GM12878 (cell line): ENCODE measurements around the gene SRBD1.

Source experiments
- BMI1 ChIP-seq: fragments of 450-650 bp; IDR thresholded peaks from 2 replicates; pipeline ENCODE4 v1.6.1; 2016; ENCODE audit warnings: mild to moderate bottlenecking, moderate library complexity, borderline replicate concordance
- CBX3 ChIP-seq: fragments of 200-600 bp; sonication (generic); IDR thresholded peaks from 2 replicates; pipeline ENCODE4 v1.6.1; 2016; ENCODE audit warnings: low read depth, borderline replicate concordance
- CEBPB ChIP-seq, 2 experiments: fragments of 150-350 bp in 1 of 2; IDR thresholded peaks; 2 replicates each; pipeline ENCODE4 v1.6.1; 2012 to 2014; ENCODE audit warnings: low read depth in 2 of 2, low read length in 2 of 2, borderline replicate concordance in 1 of 2, inconsistent platforms in 1 of 2
- ESRRA ChIP-seq: IDR thresholded peaks from 2 replicates; pipeline ENCODE4 v1.6.1; 2012; ENCODE audit warnings: mild to moderate bottlenecking, low read length, improper control_type of control experiment
- PAX8 ChIP-seq: fragments of 450-650 bp; IDR thresholded peaks from 2 replicates; pipeline ENCODE4 v1.6.1; 2017; ENCODE audit warnings: mild to moderate bottlenecking, moderate library complexity
- POLR2AphosphoS2 ChIP-seq: IDR thresholded peaks from 2 replicates; pipeline ENCODE4 v1.6.1; 2011; ENCODE audit warnings: low read depth, mild to moderate bottlenecking, low read length, improper control_type of control experiment, moderate library complexity
- SIN3A ChIP-seq: IDR thresholded peaks from 2 replicates; pipeline ENCODE4 v1.6.1; 2012; ENCODE audit warnings: low read depth, low read length, improper control_type of control experiment
- TAF1 ChIP-seq: IDR thresholded peaks from 2 replicates; pipeline ENCODE4 v1.6.1; 2011; ENCODE audit warnings: mild to moderate bottlenecking, low read depth, low read length, borderline replicate concordance
- ZNF207 ChIP-seq: fragments of 450-650 bp; IDR thresholded peaks from 2 replicates; pipeline ENCODE4 v1.6.1; 2014; ENCODE audit warnings: antibody characterized with exemption, mild to moderate bottlenecking, borderline replicate concordance
- TF ChIP-seq, protein P1 (sequence below): fragments of 450-650 bp; IDR thresholded peaks from 2 replicates; pipeline ENCODE4 v1.6.1; 2017; ENCODE audit warnings: mild to moderate bottlenecking, low read depth, inconsistent platforms; ENCODE audit not compliant: poor library complexity, severe bottlenecking
- TF ChIP-seq, protein P2 (sequence below): IDR thresholded peaks from 2 replicates; pipeline ENCODE4 v1.6.1; 2012; ENCODE audit warnings: mild to moderate bottlenecking, low read depth, low read length
- TF ChIP-seq, protein P3 (sequence below), 3 experiments: IDR thresholded peaks in 2 of 3; conservative IDR thresholded peaks in 1 of 3; 2 replicates each; pipeline ENCODE4 v1.5.1; 2011; ENCODE audit warnings: low read depth in 3 of 3, low read length in 3 of 3, mild to moderate bottlenecking in 3 of 3, control low read depth in 2 of 3, moderate library complexity in 2 of 3, inconsistent platforms in 1 of 3, mixed read lengths in 1 of 3; ENCODE audit not compliant: control insufficient read depth in 2 of 3, insufficient read depth in 1 of 3; ENCODE audit errors: extremely low read depth in 1 of 3

- TF ChIP-seq ESRRA = no peak
- TF ChIP-seq POLR2AphosphoS2 = no peak
- TF ChIP-seq, protein P1, sequence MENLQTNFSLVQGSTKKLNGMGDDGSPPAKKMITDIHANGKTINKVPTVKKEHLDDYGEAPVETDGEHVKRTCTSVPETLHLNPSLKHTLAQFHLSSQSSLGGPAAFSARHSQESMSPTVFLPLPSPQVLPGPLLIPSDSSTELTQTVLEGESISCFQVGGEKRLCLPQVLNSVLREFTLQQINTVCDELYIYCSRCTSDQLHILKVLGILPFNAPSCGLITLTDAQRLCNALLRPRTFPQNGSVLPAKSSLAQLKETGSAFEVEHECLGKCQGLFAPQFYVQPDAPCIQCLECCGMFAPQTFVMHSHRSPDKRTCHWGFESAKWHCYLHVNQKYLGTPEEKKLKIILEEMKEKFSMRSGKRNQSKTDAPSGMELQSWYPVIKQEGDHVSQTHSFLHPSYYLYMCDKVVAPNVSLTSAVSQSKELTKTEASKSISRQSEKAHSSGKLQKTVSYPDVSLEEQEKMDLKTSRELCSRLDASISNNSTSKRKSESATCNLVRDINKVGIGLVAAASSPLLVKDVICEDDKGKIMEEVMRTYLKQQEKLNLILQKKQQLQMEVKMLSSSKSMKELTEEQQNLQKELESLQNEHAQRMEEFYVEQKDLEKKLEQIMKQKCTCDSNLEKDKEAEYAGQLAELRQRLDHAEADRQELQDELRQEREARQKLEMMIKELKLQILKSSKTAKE = no peak
- TF ChIP-seq, protein P2, sequence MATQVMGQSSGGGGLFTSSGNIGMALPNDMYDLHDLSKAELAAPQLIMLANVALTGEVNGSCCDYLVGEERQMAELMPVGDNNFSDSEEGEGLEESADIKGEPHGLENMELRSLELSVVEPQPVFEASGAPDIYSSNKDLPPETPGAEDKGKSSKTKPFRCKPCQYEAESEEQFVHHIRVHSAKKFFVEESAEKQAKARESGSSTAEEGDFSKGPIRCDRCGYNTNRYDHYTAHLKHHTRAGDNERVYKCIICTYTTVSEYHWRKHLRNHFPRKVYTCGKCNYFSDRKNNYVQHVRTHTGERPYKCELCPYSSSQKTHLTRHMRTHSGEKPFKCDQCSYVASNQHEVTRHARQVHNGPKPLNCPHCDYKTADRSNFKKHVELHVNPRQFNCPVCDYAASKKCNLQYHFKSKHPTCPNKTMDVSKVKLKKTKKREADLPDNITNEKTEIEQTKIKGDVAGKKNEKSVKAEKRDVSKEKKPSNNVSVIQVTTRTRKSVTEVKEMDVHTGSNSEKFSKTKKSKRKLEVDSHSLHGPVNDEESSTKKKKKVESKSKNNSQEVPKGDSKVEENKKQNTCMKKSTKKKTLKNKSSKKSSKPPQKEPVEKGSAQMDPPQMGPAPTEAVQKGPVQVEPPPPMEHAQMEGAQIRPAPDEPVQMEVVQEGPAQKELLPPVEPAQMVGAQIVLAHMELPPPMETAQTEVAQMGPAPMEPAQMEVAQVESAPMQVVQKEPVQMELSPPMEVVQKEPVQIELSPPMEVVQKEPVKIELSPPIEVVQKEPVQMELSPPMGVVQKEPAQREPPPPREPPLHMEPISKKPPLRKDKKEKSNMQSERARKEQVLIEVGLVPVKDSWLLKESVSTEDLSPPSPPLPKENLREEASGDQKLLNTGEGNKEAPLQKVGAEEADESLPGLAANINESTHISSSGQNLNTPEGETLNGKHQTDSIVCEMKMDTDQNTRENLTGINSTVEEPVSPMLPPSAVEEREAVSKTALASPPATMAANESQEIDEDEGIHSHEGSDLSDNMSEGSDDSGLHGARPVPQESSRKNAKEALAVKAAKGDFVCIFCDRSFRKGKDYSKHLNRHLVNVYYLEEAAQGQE = no peak
- no peak for TF ChIP-seq TAF1
- no peak for TF ChIP-seq BMI1
- no peak for TF ChIP-seq ZNF207
- no peak for TF ChIP-seq PAX8
- no peak for TF ChIP-seq SIN3A
- TF ChIP-seq CEBPB (IDR thresholded peaks at IDR 0.05; ENCODE audit: borderline replicate concordance in 1 of 2, low read depth in 2 of 2, low read length in 2 of 2) = no peak
- TF ChIP-seq, protein P3, sequence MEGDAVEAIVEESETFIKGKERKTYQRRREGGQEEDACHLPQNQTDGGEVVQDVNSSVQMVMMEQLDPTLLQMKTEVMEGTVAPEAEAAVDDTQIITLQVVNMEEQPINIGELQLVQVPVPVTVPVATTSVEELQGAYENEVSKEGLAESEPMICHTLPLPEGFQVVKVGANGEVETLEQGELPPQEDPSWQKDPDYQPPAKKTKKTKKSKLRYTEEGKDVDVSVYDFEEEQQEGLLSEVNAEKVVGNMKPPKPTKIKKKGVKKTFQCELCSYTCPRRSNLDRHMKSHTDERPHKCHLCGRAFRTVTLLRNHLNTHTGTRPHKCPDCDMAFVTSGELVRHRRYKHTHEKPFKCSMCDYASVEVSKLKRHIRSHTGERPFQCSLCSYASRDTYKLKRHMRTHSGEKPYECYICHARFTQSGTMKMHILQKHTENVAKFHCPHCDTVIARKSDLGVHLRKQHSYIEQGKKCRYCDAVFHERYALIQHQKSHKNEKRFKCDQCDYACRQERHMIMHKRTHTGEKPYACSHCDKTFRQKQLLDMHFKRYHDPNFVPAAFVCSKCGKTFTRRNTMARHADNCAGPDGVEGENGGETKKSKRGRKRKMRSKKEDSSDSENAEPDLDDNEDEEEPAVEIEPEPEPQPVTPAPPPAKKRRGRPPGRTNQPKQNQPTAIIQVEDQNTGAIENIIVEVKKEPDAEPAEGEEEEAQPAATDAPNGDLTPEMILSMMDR (IDR thresholded peaks at IDR 0.05 in 2 of 3, conservative IDR thresholded peaks at IDR 0.05 in 1 of 3; ENCODE audit: control insufficient read depth in 2 of 3, extremely low read depth in 1 of 3, insufficient read depth in 1 of 3, low read depth in 3 of 3, low read length in 3 of 3) = no peak
- TF ChIP-seq CBX3 = no peak
These were observed 15.2 kb downstream of the SRBD1 start for GRCh38 chr2:45595721-45596435.
